ENCODE measurements around the gene OSCP1.

The OSCP1 gene

GRCh38 chr1:36471830-36472641 lies 21.8 kb upstream of the OSCP1 start:
- TF ChIP-seq CTCF (IDR thresholded peaks at IDR 0.05; ENCODE audit: low read depth, low read length, missing control alignments) = no peak

GRCh38 chr1:36469163-36469562 lies 18.9 kb upstream of the OSCP1 start:
- no peak for TF ChIP-seq CTCF (IDR thresholded peaks at IDR 0.05; ENCODE audit: low read depth, low read length, missing control alignments)
- no peak overlapping the region for H3K4me3 ChIP-seq (ENCODE audit: low read depth, low read length)
- DNase-seq (ENCODE audit: low read depth) = no peak

More at GRCh38 chr1:36471830-36472641, 21.8 kb upstream of the OSCP1 start:
- no peak overlapping the region for H3K4me3 ChIP-seq (ENCODE audit: low read depth, low read length)
- DNase-seq (ENCODE audit: low read depth) = no peak

GRCh38 chr1:36467700-36468455 lies 17.6 kb upstream of the OSCP1 start:
- TF ChIP-seq CTCF (IDR thresholded peaks at IDR 0.05; ENCODE audit: low read depth, low read length, missing control alignments) = no peak
- no peak overlapping the region for H3K4me3 ChIP-seq (ENCODE audit: low read depth, low read length)
- DNase-seq (ENCODE audit: low read depth) = no peak

GRCh38 chr1:36467027-36467410 lies 16.8 kb upstream of the OSCP1 start:
- no peak overlapping the region for H3K4me3 ChIP-seq (ENCODE audit: low read depth, low read length)
- TF ChIP-seq CTCF (IDR thresholded peaks at IDR 0.05; ENCODE audit: low read depth, low read length, missing control alignments) = no peak
- no peak for DNase-seq (ENCODE audit: low read depth)

- TF ChIP-seq CTCF (IDR thresholded peaks at IDR 0.05; ENCODE audit: low read depth, low read length, missing control alignments) = no peak
- DNase-seq (ENCODE audit: low read depth) = no peak
- no peak overlapping the region for H3K4me3 ChIP-seq (ENCODE audit: low read depth, low read length)
These were observed 16.2 kb upstream of the OSCP1 start for GRCh38 chr1:36466370-36467026.

- H3K4me3 ChIP-seq (ENCODE audit: low read depth, low read length) = no peak overlapping the region
- TF ChIP-seq CTCF (IDR thresholded peaks at IDR 0.05; ENCODE audit: low read depth, low read length, missing control alignments) = no peak
- DNase-seq (ENCODE audit: low read depth) = no peak
These were observed 15.6 kb upstream of the OSCP1 start for GRCh38 chr1:36465731-36466369.
